Activated CD4-positive, alpha-beta T cell treated with anti-CD3 and anti-CD28 coated beads for 36 hours (primary cell): Measurements from ENCODE around the gene SPACA4. TPM values are rescaled to one million over a fixed set of nuclear protein-coding genes. Genes with fewer than 3 reads are reported as not detected.
A peak's percentile ranks its signal among the peaks of the same experiment; 100 is the strongest.
"Not testable (repeated sequence)": the region's sequence is repeated elsewhere in the genome, so short reads cannot be mapped to it uniquely, and the experiment has no call there.

Experiments used
- ATAC-seq: fragments of 200-7000 bp; cut with Tn5 transposase; one replicate; pipeline ENCODE4 v1.10.0; 2021; ENCODE audit warnings: mild to moderate bottlenecking, moderate library complexity
- CTCF ChIA-PET: fragments of 350-600 bp; sonication (Branson Sonifier 250); formaldehyde crosslinking; loops from one replicate; lab custom pipeline; 2021; ENCODE audit warnings: antibody characterized with exemption; lab: Charles Lee
- POLR2A ChIA-PET: fragments of 350-600 bp; sonication (Branson Sonifier 250); formaldehyde crosslinking; loops from one replicate; lab custom pipeline; 2021; ENCODE audit warnings: antibody characterized with exemption, inconsistent platforms; lab: Charles Lee
- DNase-seq: peaks from one replicate; pipeline ENCODE4 v3.0.0-alpha.2; 2020
- H3K27ac Mint-ChIP-seq: one replicate; pipeline ENCODE4 v1.8.0; 2021; ENCODE audit warnings: mixed read lengths
- H3K27me3 Mint-ChIP-seq: one replicate; pipeline ENCODE4 v1.8.0; 2021; ENCODE audit warnings: mixed read lengths
- H3K36me3 Mint-ChIP-seq: one replicate; pipeline ENCODE4 v1.8.0; 2021; ENCODE audit warnings: low read depth, mixed read lengths
- H3K4me1 Mint-ChIP-seq: one replicate; pipeline ENCODE4 v1.8.0; 2021; ENCODE audit warnings: mixed read lengths
- H3K4me3 Mint-ChIP-seq: one replicate; pipeline ENCODE4 v1.8.0; 2021; ENCODE audit warnings: mild to moderate bottlenecking, moderate library complexity, mixed read lengths
- H3K9me3 Mint-ChIP-seq: one replicate; pipeline ENCODE4 v1.8.0; 2021; ENCODE audit warnings: low read depth, mixed read lengths
- intact Hi-C, 2 experiments: fragments of 100-400 bp; cut with DNase I in 1 of 2; cut with micrococcal nuclease in 1 of 2; formaldehyde crosslinking; loops; one replicate each; pipeline versions ENCODE4 v1.14.2 to v1.15.1; 2022 to 2024; cut with DNase I, micrococcal nuclease
- total RNA-seq, 2 experiments: library from RNA; stranded (reverse); gene quantifications; one replicate each; pipeline ENCODE4 v1.2.3, GENCODE V29; 2021

The SPACA4 gene
- total RNA-seq, 2 experiments from 2014 or later: not detected

DNA sequence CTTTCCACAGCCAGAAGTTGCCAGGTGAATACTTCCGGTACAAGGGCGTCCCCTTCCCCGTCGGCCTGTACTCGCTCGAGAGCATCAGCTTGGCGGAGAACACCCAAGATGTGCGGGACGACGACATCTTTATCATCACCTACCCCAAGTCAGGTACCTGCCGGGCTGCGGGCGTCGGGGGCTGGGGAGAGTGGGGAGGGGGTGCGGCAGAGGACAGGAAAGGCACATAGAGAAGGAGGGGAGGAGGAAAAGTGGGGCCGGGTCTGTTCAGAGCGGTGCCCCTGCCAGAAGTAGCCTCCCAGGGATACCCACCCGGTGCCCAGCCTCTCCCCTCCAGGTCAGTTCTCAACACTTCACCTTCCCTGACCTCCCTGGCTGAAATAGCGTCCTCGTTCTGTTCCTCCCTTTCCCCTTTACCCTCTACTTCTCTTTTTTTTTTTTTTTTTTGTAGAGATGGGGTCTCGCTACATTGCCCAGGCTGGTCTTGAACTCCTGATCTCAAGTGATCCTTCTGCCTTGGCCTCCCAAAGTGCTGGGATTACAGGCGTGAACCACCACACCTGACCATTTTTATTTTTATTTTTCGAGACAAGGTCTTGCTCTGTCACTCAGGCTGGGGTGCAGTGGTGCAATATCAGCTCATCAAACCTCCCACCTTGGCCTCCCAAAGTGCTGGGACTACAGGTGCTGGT lies 30.5 kb upstream of the SPACA4 start:
- Mint-ChIP-seq H3K27ac (no peak overlapping the region), H3K4me3 (no peak overlapping the region), H3K4me1 (no peaks in the 10 kb centered on the region), H3K9me3 (no peaks in the 10 kb centered on the region), H3K27me3 (no peaks in the 10 kb centered on the region), H3K36me3 (no peaks in the 10 kb centered on the region)
- ChIA-PET POLR2A (interaction anchor here (0.5 kb wide), 1 partner anchor 310 kb away, joined by 3 read pairs; no protein-coding TSS in a partner anchor), CTCF (no interaction called here)
- intact Hi-C loops: no loop called here
- ATAC-seq (no peak), DNase-seq (no peak)

GRCh38 chr19:48577908-48578307 lies 28.6 kb upstream of the SPACA4 start:
- H3K27ac Mint-ChIP-seq, H3K4me1 Mint-ChIP-seq, H3K27me3 Mint-ChIP-seq, H3K9me3 Mint-ChIP-seq, H3K36me3 Mint-ChIP-seq, ATAC-seq, H3K4me3 Mint-ChIP-seq, POLR2A ChIA-PET, intact Hi-C loops, DNase-seq: not testable (repeated sequence)
- CTCF ChIA-PET: interaction anchor here (0.7 to 1.1 kb wide), 3 partner anchors 71 to 96 kb away, joined by 3 to 4 read pairs (median 3); no protein-coding TSS in a partner anchor

DNA sequence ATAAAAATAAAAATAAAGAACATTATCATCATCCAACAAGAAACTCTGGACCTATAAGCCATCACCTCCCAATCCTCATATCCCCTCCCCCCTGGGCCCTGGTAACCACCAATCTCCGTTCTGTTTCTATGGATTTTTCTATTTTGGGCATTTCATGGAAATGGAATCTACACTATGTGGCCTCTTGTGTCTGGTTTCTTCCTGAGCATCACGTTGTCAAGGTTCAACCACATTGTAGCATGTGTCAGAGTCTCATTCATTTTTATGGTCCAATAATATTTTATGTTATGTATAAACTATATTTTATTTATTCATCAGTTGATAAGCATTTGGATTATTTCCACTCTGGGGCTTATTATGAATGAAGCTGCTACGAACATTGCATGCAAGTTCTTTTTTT lies 27.7 kb upstream of the SPACA4 start:
- no peaks in the 10 kb centered on the region for H3K36me3 Mint-ChIP-seq
- CTCF ChIA-PET: no interaction called here
- ATAC-seq: no peak
- H3K9me3 Mint-ChIP-seq: no peaks in the 10 kb centered on the region
- no peak for DNase-seq
- no peak overlapping the region for H3K27ac Mint-ChIP-seq
- POLR2A ChIA-PET: no interaction called here
- intact Hi-C loops: no loop called here
- H3K27me3 Mint-ChIP-seq: no peaks in the 10 kb centered on the region
- no peak overlapping the region for H3K4me3 Mint-ChIP-seq
- no peaks in the 10 kb centered on the region for H3K4me1 Mint-ChIP-seq

DNA sequence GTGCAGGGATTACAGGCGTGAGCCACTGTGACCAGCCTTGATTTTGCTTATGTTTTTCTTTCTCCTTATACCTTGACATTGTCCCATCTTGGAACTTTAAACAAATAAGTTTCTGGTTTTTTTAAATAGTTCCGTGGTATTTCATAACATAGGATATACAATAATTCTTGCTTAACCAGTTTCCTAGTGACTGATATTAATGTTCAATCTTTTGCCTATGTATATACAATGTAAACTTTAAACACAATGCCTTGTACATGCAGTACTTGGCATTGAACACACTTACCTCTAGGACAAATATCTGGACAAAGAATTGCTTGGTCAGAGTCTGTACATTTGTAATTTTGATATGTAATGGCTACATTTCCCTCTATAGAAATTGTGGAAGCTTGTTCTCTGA lies 24.4 kb upstream of the SPACA4 start:
- no peak for ATAC-seq
- H3K27ac Mint-ChIP-seq: no peak overlapping the region

DNA sequence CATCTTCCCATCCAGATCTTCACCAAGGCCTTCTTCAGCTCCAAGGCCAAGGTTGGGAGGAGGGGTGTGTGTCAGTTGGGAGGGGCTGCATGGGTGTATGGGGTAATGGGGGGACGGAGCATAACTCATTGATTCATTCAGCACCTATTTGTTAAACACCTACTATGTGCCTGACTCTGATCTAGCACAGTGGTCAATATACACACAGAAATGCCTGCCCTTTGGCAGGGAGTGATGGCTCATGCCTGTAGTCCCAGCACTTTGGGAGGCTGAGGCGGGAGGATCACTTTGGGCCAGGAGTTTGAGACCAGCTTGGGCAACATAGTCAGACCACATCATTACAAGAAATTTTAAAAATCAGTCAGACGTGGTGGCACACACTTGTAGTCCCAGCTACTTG lies 19.2 kb upstream of the SPACA4 start:
- no peaks in the 10 kb centered on the region for H3K9me3 Mint-ChIP-seq
- H3K4me3 Mint-ChIP-seq: no peak overlapping the region

More for the DNA sequence above, 24.4 kb upstream of the SPACA4 start:
- H3K27me3 Mint-ChIP-seq: no peaks in the 10 kb centered on the region
- DNase-seq: no peak
- ChIA-PET CTCF (no interaction called here), POLR2A (no interaction called here)
- H3K9me3 Mint-ChIP-seq: no peaks in the 10 kb centered on the region
- no peak overlapping the region for H3K4me3 Mint-ChIP-seq
- peaks cover 5% of the 10 kb centered on the region for H3K4me1 Mint-ChIP-seq
- H3K36me3 Mint-ChIP-seq: no peaks in the 10 kb centered on the region
- intact Hi-C loops: loop anchor here in 1 of 2 experiments (10.0 kb wide), 1 partner anchor 257 kb away; the partner anchor contains the start of gene EMP3

DNA sequence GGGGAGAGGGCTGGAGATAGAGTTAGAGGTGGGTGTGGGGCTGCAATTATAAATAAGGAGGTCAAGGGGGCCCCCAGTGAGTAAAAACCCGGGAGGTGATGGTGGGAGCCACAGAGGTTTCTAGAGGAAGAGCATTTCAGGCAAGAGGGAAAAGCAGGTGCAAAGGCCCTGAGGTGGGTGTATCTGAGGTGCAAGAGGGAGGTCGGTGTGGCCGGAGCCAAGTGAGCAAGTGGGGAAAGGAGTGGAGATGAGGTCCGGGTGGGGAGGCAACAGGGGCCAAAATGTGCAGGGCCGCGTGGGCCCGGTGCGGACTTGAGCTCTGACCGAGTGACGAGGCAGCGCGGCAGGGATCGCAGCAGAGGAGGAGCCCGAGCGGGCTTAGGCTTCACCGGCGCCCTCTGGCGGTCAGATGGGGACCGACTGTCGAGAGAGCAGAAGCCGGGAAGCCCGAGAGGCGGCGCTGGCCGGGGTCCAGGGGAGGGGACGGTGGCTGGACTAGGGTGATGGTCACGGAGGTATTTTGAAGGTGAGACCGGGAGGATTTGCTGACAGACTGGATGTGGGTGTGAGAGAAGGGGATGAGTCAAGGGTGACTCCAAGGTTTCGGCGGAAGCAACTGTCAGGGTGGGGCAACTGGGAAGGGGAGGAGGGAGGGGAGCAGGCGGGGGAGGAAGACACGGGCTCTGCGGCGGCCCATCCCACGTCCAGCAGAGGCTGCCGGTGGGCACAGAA lies 17.7 kb upstream of the SPACA4 start:
- H3K4me3 Mint-ChIP-seq: peak overlapping the region; percentile 35
- ATAC-seq: peak; percentile 89
- peaks cover 15% of the 10 kb centered on the region for H3K4me1 Mint-ChIP-seq
- H3K9me3 Mint-ChIP-seq: no peaks in the 10 kb centered on the region
- ChIA-PET POLR2A (interaction anchor here (0.5 to 1.3 kb wide), 2 partner anchors 30 to 245 kb away, joined by 3 read pairs; partner anchors contain the start of genes RPL18 and SPHK2), CTCF (interaction anchor here (0.6 to 3.0 kb wide), 12 partner anchors 17 to 433 kb away, joined by 3 to 15 read pairs (median 4); partner anchors contain the start of genes RPL18 and SPHK2)
- intact Hi-C loops: loop anchor here (1.0 to 10.0 kb wide), 11 partner anchors 8 to 322 kb away; partner anchors contain the start of genes CYTH2 (in 1 of the 2), EMP3 (in 1 of the 2), GRWD1 (in 1 of the 2) and RPL18 (in 1 of the 2)
- no peaks in the 10 kb centered on the region for H3K27me3 Mint-ChIP-seq
- DNase-seq: peak; percentile 94
- H3K36me3 Mint-ChIP-seq: no peaks in the 10 kb centered on the region
- peak overlapping the region; percentile 43 for H3K27ac Mint-ChIP-seq

More for the DNA sequence above, 19.2 kb upstream of the SPACA4 start:
- no peaks in the 10 kb centered on the region for H3K36me3 Mint-ChIP-seq
- intact Hi-C loops: loop anchor here (5.0 to 10.0 kb wide), 2 partner anchors 190 to 263 kb away; partner anchors contain the start of gene EMP3 (in 1 of the 2)
- peaks cover 15% of the 10 kb centered on the region for H3K4me1 Mint-ChIP-seq
- ATAC-seq (no peak), DNase-seq (no peak)
- POLR2A ChIA-PET: interaction anchor here (0.6 kb wide), 1 partner anchor 28 kb away, joined by 5 read pairs; no protein-coding TSS in a partner anchor
- H3K27me3 Mint-ChIP-seq: no peaks in the 10 kb centered on the region
- CTCF ChIA-PET: interaction anchor here (0.6 to 3.0 kb wide), 2 partner anchors 81 to 1109 kb away, joined by 3 to 15 read pairs; no protein-coding TSS in a partner anchor
- no peak overlapping the region for H3K27ac Mint-ChIP-seq

- intact Hi-C loops: no loop called here
- Mint-ChIP-seq H3K36me3 (no peaks in the 10 kb centered on the region), H3K27ac (no peak overlapping the region), H3K4me1 (peaks cover 15% of the 10 kb centered on the region), H3K4me3 (no peak overlapping the region), H3K27me3 (no peaks in the 10 kb centered on the region), H3K9me3 (no peaks in the 10 kb centered on the region)
- ChIA-PET CTCF (interaction anchor here (2.8 kb wide), 1 partner anchor 18 kb away, joined by 10 read pairs; no protein-coding TSS in a partner anchor), POLR2A (no interaction called here)
- ATAC-seq (no peak), DNase-seq (no peak)
These were observed 15.5 kb upstream of the SPACA4 start for GRCh38 chr19:48591021-48591420.

DNA sequence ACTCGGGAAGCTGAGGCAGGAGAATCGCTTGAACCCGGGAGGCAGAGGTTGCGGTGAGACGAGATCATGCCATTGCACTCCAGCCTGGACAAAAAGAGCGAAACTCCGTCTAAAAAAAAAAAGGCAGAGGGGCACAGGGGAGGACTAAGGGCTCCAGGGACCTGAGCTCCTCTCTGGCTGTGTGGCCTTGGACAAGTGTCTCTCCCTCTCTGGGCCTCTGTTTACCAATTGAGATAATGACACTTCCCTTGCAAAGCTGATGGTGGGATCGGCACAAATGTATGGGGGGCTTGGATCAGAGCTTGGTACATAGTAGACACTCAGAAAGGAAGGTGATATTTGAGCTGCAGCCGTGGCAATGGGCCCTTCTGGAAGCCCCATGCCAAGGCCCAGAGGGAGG lies 11.4 kb upstream of the SPACA4 start:
- peaks cover 10% of the 10 kb centered on the region for H3K4me1 Mint-ChIP-seq
- H3K4me3 Mint-ChIP-seq: peak overlapping the region; percentile 74
- DNase-seq (no peak), ATAC-seq (no peak)
- H3K36me3 Mint-ChIP-seq: no peaks in the 10 kb centered on the region
- peak overlapping the region; percentile 38 for H3K27ac Mint-ChIP-seq
- POLR2A ChIA-PET: no interaction called here
- CTCF ChIA-PET: interaction anchor here (0.6 to 2.0 kb wide), 3 partner anchors 10 to 192 kb away, joined by 3 to 7 read pairs (median 5); no protein-coding TSS in a partner anchor
- intact Hi-C loops: no loop called here
- H3K27me3 Mint-ChIP-seq: no peaks in the 10 kb centered on the region
- H3K9me3 Mint-ChIP-seq: no peaks in the 10 kb centered on the region

DNA sequence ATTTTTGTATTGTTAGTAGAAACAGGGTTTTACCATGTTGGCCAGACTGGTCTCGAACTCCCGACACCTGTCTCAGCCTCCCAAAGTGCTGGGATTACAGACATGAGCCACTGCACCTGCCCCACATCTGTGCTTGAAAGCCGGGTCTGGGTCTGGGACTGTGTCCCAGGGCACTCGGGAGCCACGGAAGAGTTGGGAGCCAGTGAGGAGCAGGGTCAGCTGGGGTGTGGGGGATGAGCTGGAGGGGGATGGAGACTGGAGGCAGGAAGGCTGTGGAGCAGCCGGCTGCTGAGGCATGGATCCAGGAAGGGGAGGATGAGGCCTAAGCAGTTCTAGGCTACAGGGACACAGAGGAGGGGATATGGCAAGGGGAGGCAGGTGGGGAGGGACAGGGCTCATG lies 10.7 kb upstream of the SPACA4 start:
- intact Hi-C loops: no loop called here
- no peak for DNase-seq
- ChIA-PET POLR2A (no interaction called here), CTCF (interaction anchor here (0.6 to 2.0 kb wide), 2 partner anchors 11 to 192 kb away, joined by 3 to 7 read pairs; no protein-coding TSS in a partner anchor)
- ATAC-seq: no peak
- Mint-ChIP-seq H3K4me1 (peaks cover 10% of the 10 kb centered on the region), H3K27me3 (no peaks in the 10 kb centered on the region), H3K4me3 (peak overlapping the region; percentile 74), H3K36me3 (no peaks in the 10 kb centered on the region), H3K9me3 (no peaks in the 10 kb centered on the region), H3K27ac (peak overlapping the region; percentile 19)

DNA sequence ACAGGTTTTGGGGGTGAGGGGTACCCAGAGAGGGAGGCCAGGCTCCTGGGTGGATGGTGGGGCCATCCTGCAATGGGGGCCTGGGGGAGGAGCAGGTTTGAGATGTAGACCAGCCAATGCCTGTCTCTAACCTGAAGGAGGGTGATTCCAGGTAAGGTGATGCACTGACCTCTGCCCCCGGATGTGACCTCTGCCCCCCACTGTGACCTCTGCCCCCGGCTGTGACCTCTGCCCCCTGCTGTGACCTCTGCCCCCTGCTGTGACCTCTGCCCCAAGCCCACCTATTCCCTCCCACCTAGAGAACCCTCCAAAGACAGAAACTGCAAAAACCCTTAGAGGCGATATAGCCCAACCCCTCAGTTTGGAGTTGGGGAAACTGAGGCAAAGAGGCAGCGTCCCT lies 10.3 kb upstream of the SPACA4 start:
- POLR2A ChIA-PET: no interaction called here
- Mint-ChIP-seq H3K4me3 (peak overlapping the region; percentile 74), H3K9me3 (no peaks in the 10 kb centered on the region), H3K36me3 (no peaks in the 10 kb centered on the region), H3K27me3 (no peaks in the 10 kb centered on the region), H3K4me1 (peaks cover 10% of the 10 kb centered on the region), H3K27ac (peak overlapping the region; percentile 31)
- DNase-seq (no peak), ATAC-seq (no peak)
- intact Hi-C loops: no loop called here
- CTCF ChIA-PET: no interaction called here
